Neutrophil (primary cell): ENCODE measurements around the gene USHBP1.

ENCODE experiments used
- H3K27ac ChIP-seq: fragments of 200-600 bp; sonication (generic); 2 replicates; pipeline ENCODE4 v1.5.1; 2016; ENCODE audit warnings: mild to moderate bottlenecking, moderate library complexity
- H3K27me3 ChIP-seq: fragments of 200-600 bp; sonication (generic); 2 replicates; pipeline ENCODE4 v1.6.0; 2016; ENCODE audit warnings: mild to moderate bottlenecking
- H3K36me3 ChIP-seq: fragments of 200-600 bp; sonication (generic); 2 replicates; pipeline ENCODE4 v1.5.1; 2017
- H3K4me1 ChIP-seq, 2 experiments: fragments of 200-600 bp in 1 of 2; sonication (generic) in 1 of 2; 1 replicate in 1 of 2; 2 replicates in 1 of 2; pipeline versions ENCODE4 v1.5.1 to v1.6.1; 2013 to 2016; ENCODE audit warnings: low read depth in 1 of 2, low read length in 1 of 2, mild to moderate bottlenecking in 1 of 2, moderate library complexity in 1 of 2; ENCODE audit not compliant: control insufficient read depth in 1 of 2, insufficient read depth in 1 of 2
- H3K4me3 ChIP-seq, 2 experiments: fragments of 200-600 bp in 1 of 2; sonication (generic) in 1 of 2; 1 replicate in 1 of 2; 2 replicates in 1 of 2; pipeline ENCODE4 v1.5.1; 2013 to 2016; ENCODE audit warnings: low read depth in 1 of 2, low read length in 1 of 2, mild to moderate bottlenecking in 1 of 2, moderate library complexity in 1 of 2
- H3K9me3 ChIP-seq: fragments of 200-600 bp; sonication (generic); 2 replicates; pipeline ENCODE4 v1.5.1; 2016
- CTCF ChIP-seq: fragments of 200-600 bp; sonication (generic); IDR thresholded peaks from 2 replicates; pipeline ENCODE4 v1.5.1; 2016; ENCODE audit warnings: antibody characterized with exemption

Gene USHBP1

GRCh38 chr19:17205237-17206140, 59.1 kb downstream of the USHBP1 start:
- Histone ChIP-seq H3K27me3 (no peaks in the 10 kb centered on the region), H3K4me3 (no peak overlapping the region), H3K9me3 (peaks cover 6% of the 10 kb centered on the region), H3K27ac (no peak overlapping the region), H3K4me1 (no peaks in the 10 kb centered on the region), H3K36me3 (peaks cover 97% of the 10 kb centered on the region)
- peak; percentile 29 for TF ChIP-seq CTCF

- Histone ChIP-seq H3K9me3 (peaks cover 6% of the 10 kb centered on the region), H3K4me3 (no peak overlapping the region), H3K27ac (no peak overlapping the region), H3K36me3 (peaks cover 100% of the 10 kb centered on the region), H3K4me1 (no peaks in the 10 kb centered on the region), H3K27me3 (no peaks in the 10 kb centered on the region)
- TF ChIP-seq CTCF = no peak
These were observed 61.8 kb downstream of the USHBP1 start for GRCh38 chr19:17202713-17203112.

- no peaks in the 10 kb centered on the region for H3K27me3 ChIP-seq
- no peak for TF ChIP-seq CTCF
- peaks cover 6% of the 10 kb centered on the region for H3K9me3 ChIP-seq
- H3K4me3 ChIP-seq = no peak overlapping the region
- H3K27ac ChIP-seq = no peak overlapping the region
- H3K36me3 ChIP-seq = peaks cover 100% of the 10 kb centered on the region
- H3K4me1 ChIP-seq = no peaks in the 10 kb centered on the region
These were observed 62.3 kb downstream of the USHBP1 start for GRCh38 chr19:17202249-17202648.

GRCh38 chr19:17200408-17201079, 64.0 kb downstream of the USHBP1 start:
- Histone ChIP-seq H3K4me1 (no peaks in the 10 kb centered on the region), H3K36me3 (peaks cover 100% of the 10 kb centered on the region), H3K27ac (no peak overlapping the region)

More at GRCh38 chr19:17200408-17201079, 64.0 kb downstream of the USHBP1 start:
- no peaks in the 10 kb centered on the region for H3K27me3 ChIP-seq
- no peak overlapping the region for H3K4me3 ChIP-seq
- H3K9me3 ChIP-seq = peaks cover 6% of the 10 kb centered on the region
- no peak for TF ChIP-seq CTCF
